Smooth muscle cell (in vitro differentiated cells): ENCODE data around the gene RIMKLA. TPM values are rescaled to one million over a fixed set of nuclear protein-coding genes. Genes with fewer than 3 reads are reported as not detected.

Source experiments
- DNase-seq: peaks from one replicate; lab custom pipeline; 2025; ENCODE audit not compliant: unreplicated experiment; lab: John Stamatoyannopoulos, UW
- H2AFZ ChIP-seq: fragments of 200-600 bp; sonication (generic); 2 replicates; pipeline ENCODE4 v1.6.0; 2016; ENCODE audit warnings: antibody characterized with exemption, low read depth, mild to moderate bottlenecking
- H3F3A ChIP-seq: fragments of 200-600 bp; sonication (generic); 2 replicates; pipeline ENCODE4 v1.6.0; 2017; ENCODE audit warnings: antibody characterized with exemption, low read depth
- H3K27ac ChIP-seq: fragments of 200-600 bp; sonication (generic); 2 replicates; pipeline ENCODE4 v1.5.1; 2016; ENCODE audit warnings: low read depth, mild to moderate bottlenecking
- H3K27me3 ChIP-seq: fragments of 200-600 bp; sonication (generic); 2 replicates; pipeline ENCODE4 v1.6.1; 2016; ENCODE audit warnings: low read depth, mild to moderate bottlenecking
- H3K36me3 ChIP-seq: fragments of 200-600 bp; sonication (generic); 2 replicates; pipeline ENCODE4 v1.5.1; 2016; ENCODE audit warnings: low read depth
- H3K4me1 ChIP-seq: fragments of 200-600 bp; sonication (generic); 2 replicates; pipeline ENCODE4 v1.5.1; 2016; ENCODE audit warnings: low read depth
- H3K4me2 ChIP-seq: fragments of 200-600 bp; sonication (generic); 2 replicates; pipeline ENCODE4 v1.6.0; 2016; ENCODE audit warnings: mild to moderate bottlenecking
- H3K4me3 ChIP-seq: fragments of 200-600 bp; sonication (generic); 2 replicates; pipeline ENCODE4 v1.5.1; 2016; ENCODE audit warnings: mild to moderate bottlenecking
- H3K79me2 ChIP-seq: fragments of 200-600 bp; sonication (generic); 2 replicates; pipeline ENCODE4 v1.6.0; 2016; ENCODE audit warnings: low read depth, mild to moderate bottlenecking
- H3K9ac ChIP-seq: fragments of 200-600 bp; sonication (generic); 2 replicates; pipeline ENCODE4 v1.6.0; 2016; ENCODE audit warnings: low read depth
- H3K9me3 ChIP-seq: fragments of 200-600 bp; sonication (generic); replicated peaks from 2 replicates; pipeline ENCODE4 v1.5.1; 2016; ENCODE audit warnings: low read depth
- H4K20me1 ChIP-seq: fragments of 200-600 bp; sonication (generic); 2 replicates; pipeline ENCODE4 v1.6.0; 2016; ENCODE audit warnings: low read depth
- CTCF ChIP-seq: fragments of 200-600 bp; sonication (generic); IDR thresholded peaks from 2 replicates; pipeline ENCODE4 v1.5.1; 2017; ENCODE audit warnings: borderline replicate concordance, mild to moderate bottlenecking, antibody characterized with exemption; ENCODE audit not compliant: insufficient read depth, poor library complexity, severe bottlenecking
- WGBS: methylation state at CpG from one replicate; pipeline ENCODE4 v1.1.7; 2016; ENCODE audit warnings: low lambda C conversion rate; 5-methylcytosine and 5-hydroxymethylcytosine counted together
- polyA plus RNA-seq: library from polyadenylated mRNA; unstranded; fragments of >200 nt; fragmentation: Nextera tagmentation; extraction: Ambion mirVana; gene quantifications from 2 replicates; pipeline ENCODE4 v1.2.1, GENCODE V29; 2016
- total RNA-seq: library from RNA; depleted of rRNA; stranded (reverse); fragments of >200 nt; gene quantifications from 2 replicates; pipeline ENCODE4 v1.2.3, GENCODE V29; 2014

Gene RIMKLA
- total and polyA plus RNA-seq, 2 experiments from 2014 or later = 0.04 to 0.25 TPM

- no peak overlapping the region for H2AFZ ChIP-seq
- WGBS = 92% methylated on average over 5 of the region's 5 CpGs
- no peaks in the 10 kb centered on the region for H3K36me3 ChIP-seq
- TF ChIP-seq CTCF = no peak
- no peak overlapping the region for H3K4me3 ChIP-seq
- H3K4me1 ChIP-seq = peaks cover 6% of the 10 kb centered on the region
- H3K27me3 ChIP-seq = no peaks in the 10 kb centered on the region
- no peaks in the 10 kb centered on the region for H3K79me2 ChIP-seq
- no peak overlapping the region for H3K4me2 ChIP-seq
- H3F3A ChIP-seq = no peaks in the 10 kb centered on the region
- H4K20me1 ChIP-seq = no peaks in the 10 kb centered on the region
- no peak overlapping the region for H3K9ac ChIP-seq
- H3K9me3 ChIP-seq = no peaks in the 10 kb centered on the region
- DNase-seq = no peak
- no peak overlapping the region for H3K27ac ChIP-seq
Observed at GRCh38 chr1:42454403-42454802, 73.8 kb downstream of the RIMKLA start.

GRCh38 chr1:42456010-42456753 lies 75.6 kb downstream of the RIMKLA start, which contains the start of the genes PPCS and ZMYND12:
TSS of gene PPCS (plus strand) at chr1:42456543. CDS start at chr1:42456566, 23 bp downstream.
TSS of gene ZMYND12 (minus strand) at chr1:42456022. CDS start at chr1:42455997, 25 bp downstream.
- Histone ChIP-seq H3K9ac (peak within 1 kb of the TSS; percentile 83), H4K20me1 (no peaks in the 10 kb centered on the region), H3K4me2 (peak within 1 kb of the TSS; percentile 89), H3F3A (no peaks in the 10 kb centered on the region), H2AFZ (peak within 1 kb of the TSS; percentile 98), H3K36me3 (no peaks in the 10 kb centered on the region), H3K4me1 (peaks cover 6% of the 10 kb centered on the region), H3K79me2 (no peaks in the 10 kb centered on the region), H3K9me3 (no peaks in the 10 kb centered on the region), H3K27ac (peak within 1 kb of the TSS; percentile 74), H3K27me3 (no peaks in the 10 kb centered on the region), H3K4me3 (peak within 1 kb of the TSS; percentile 62)
- DNase-seq = peak; percentile 75
- 2% methylated on average over 66 of the region's 66 CpGs for WGBS
- no peak for TF ChIP-seq CTCF

GRCh38 chr1:42456754-42457089 lies 76.1 kb downstream of the RIMKLA start:
- peaks cover 6% of the 10 kb centered on the region for H3K4me1 ChIP-seq
- no peak for DNase-seq

More at GRCh38 chr1:42456754-42457089, 76.1 kb downstream of the RIMKLA start:
- WGBS = under 1% methylated on average over 23 of the region's 23 CpGs
- Histone ChIP-seq H3F3A (no peaks in the 10 kb centered on the region), H3K27me3 (no peaks in the 10 kb centered on the region), H3K9ac (peak overlapping the region; percentile 83), H2AFZ (peak overlapping the region; percentile 98), H3K4me2 (peak overlapping the region; percentile 89), H3K36me3 (no peaks in the 10 kb centered on the region), H3K79me2 (no peaks in the 10 kb centered on the region), H4K20me1 (no peaks in the 10 kb centered on the region), H3K9me3 (no peaks in the 10 kb centered on the region), H3K27ac (peak overlapping the region; percentile 74), H3K4me3 (peak overlapping the region; percentile 62)
- TF ChIP-seq CTCF = no peak
